ENCODE data around the gene TMEM176A.

TMEM176A gene

GRCh38 chr7:150846291-150847115, 45.9 kb downstream of the TMEM176A start:
- no peak for DNase-seq (ENCODE audit: extremely low read depth in 1 of 2, low read depth in 1 of 2)

- DNase-seq (ENCODE audit: extremely low read depth in 1 of 2, low read depth in 1 of 2), result no peak
These were observed 47.0 kb downstream of the TMEM176A start for GRCh38 chr7:150847536-150847935.

DNA sequence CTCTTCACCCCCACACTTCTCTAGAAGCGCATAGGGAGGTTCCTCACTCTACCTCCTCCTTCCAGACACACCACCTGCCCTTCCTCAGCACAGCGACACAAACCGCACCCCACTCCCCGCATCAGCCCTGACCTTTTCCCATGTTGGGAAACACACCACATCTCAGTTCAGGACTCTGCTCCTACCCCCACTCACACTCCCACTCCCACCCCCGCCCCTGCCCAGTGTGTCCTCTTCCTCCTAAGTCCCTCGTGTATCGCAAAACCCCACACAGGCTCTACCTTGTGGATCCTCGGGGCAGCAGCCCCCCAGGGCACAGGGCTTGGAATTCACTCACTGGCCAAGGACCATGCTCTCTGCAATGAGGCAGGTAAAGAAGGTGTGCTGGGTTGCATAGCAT, 47.5 kb downstream of the TMEM176A start:
- no peak for DNase-seq (ENCODE audit: extremely low read depth in 1 of 2, low read depth in 1 of 2)

DNA sequence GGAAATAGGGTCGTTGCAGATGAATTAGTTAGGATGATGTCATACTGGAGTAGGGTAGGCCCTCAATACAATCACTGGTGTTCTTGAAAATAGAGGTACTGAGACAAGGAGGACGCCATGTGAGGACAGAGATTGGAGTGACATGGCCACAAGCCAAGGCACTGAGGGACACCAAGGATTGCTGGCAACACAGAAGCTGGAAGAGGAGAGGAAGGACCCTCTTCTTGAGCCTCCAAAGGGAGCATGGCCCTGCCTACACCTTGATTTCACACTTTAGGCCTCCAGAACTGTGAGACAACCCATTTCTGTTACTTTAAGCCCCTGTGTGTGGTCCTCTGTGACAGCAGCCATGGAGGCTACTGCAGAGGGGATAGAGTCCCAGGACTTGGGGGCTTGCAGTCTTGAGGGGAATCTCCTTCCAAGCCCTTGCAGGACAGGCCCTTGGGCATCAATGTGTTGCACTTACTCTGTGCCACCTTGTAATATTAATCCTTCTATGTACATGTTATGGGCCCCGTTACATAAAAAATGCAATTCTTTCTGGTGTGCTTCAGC, 48.1 kb downstream of the TMEM176A start:
- DNase-seq (ENCODE audit: extremely low read depth in 1 of 2, low read depth in 1 of 2), result no peak

DNA sequence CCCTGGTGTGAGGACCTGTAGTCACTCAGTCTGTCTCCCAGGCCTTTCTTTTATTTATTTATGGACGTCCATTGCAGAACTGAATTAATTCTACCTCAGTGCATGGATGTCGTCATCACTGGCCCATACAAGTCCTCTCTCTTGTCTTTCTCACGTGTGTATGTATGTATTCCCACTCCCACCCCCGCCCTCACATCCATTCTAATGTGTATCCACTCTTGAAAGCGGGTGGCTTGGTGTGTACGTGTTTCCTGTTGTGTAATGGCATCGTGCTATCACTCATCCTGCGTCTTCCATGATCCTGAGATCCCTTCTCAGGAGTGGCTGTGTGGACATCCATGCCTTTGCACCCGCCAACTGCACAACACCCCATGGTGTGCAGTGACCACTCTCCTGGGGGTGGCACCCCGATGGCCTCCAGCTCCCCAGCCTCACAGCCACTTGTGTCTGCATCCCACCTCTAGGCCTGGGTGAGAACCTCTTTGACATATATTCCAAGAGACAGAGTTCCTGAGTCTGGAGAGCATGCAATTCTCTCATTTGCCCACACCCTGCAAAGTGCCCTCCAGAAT, 48.7 kb downstream of the TMEM176A start:
- DNase-seq (ENCODE audit: extremely low read depth in 1 of 2, low read depth in 1 of 2), result no peak

DNA sequence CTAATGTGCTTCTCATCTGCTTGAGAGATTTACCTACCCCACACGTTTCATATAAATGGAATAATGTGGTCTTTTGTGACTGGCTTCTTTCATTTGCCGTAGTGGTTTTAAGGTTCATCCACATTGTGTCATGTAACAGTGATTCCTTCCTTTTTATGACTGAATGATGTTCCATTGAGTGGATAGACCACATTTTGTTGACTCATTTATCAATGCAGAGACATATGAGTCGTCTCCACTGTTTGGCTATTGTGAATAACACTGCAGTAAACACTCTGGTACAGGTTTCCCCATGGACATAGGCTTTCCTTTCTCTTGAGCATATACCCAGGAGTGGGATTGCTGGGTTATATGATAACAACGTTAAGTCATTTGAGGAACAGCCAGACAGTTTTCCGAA, 49.7 kb downstream of the TMEM176A start:
- DNase-seq (ENCODE audit: extremely low read depth in 1 of 2, low read depth in 1 of 2), result no peak

DNA sequence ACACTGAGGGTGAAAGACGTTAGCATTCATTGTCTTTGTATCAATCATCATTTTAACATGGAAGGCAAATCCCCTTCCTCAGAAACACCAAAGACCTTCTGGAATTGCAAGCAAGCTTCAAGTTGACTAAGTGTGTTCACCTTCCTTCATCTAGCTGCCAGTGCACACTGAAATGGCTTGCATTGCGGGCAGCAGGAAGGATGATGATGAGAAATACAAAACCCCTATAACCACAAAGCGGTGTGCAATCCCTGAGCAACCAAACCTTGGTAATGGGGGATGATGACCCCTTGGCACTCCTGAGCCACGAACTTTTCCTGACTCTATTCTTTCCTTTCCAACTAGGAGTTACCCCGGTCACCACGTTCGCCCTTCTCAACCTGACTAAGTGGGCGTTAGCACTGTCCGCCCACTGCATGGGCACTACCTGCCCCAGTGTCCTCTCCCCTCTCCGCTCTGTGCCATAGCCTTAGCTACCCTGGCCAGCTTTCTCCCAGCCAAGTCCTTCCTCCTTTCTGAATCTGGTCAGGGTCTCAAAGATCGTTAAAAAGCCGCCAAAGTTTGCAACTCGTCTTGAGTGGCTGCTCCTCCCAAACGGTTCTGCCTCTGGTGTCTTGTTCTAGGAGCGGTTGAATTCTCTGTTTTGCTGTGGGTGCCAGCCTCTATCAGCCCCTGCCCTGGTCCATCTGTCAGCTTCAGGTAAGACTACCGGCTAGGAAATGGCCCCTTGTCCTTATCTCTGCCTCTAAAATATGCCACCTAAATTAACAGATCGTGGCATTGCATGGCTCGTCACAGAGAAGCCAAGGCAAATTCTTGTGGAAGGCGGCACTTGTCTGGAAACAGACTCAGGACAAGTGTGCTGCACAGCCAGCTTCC, 51.2 kb downstream of the TMEM176A start:
- no peak for DNase-seq (ENCODE audit: extremely low read depth in 1 of 2, low read depth in 1 of 2)

GRCh38 chr7:150852371-150852905, 51.9 kb downstream of the TMEM176A start, which contains the start of gene AOC1:
Gene AOC1 (plus strand): TSS chr7:150852517. CDS start chr7:150856471, 3,954 bp downstream.
- DNase-seq (ENCODE audit: extremely low read depth in 1 of 2, low read depth in 1 of 2), result no peak

DNA sequence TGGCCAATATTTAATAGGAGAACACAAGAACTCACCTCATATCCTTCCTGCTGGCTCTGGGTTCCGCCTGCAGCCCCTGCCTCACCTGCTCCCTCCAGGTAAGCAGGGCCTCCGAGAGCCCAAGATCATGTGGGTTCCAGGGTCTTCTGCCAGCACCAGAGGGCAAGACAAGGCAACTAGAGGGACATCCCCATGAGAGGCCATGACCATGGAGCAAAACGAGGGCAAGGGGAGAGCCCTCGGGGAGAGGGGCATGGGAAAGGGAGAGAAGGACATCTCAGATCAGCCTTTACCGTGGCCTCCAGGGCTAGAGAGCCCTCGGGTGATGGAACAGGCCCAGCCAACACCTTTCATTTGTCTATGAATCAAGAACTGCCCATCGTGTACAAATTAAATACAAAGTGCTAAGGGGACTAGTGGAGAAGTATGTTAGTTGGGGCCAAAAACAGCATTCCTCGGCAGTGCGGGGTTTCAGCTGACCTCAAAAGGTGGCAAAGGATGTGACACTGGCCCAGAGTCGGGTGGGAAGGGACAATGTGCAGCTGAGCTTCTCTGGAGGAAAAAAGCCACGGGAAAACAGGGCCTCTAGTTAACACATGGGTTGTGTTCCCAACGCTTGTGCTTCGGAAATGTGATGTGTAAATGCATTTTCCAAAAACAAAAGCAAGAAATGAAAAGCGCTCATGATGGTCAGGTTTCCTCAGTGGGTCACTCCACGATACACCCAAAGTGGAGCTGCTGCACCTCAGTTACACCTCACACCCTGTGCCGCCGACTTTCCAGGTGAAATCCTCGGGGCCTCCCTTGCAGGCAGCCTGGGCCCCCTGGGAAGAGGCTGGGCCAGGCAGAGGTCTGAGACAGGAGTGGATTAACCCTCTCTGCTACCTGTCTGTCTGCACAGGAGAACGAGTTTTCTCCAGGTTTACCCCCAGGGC, 53.8 kb downstream of the TMEM176A start:
- no peak for DNase-seq (ENCODE audit: extremely low read depth in 1 of 2, low read depth in 1 of 2)
